OCI-LY7 (cell line): ENCODE measurements around the gene STAT6. TPM values are rescaled to one million over a fixed set of nuclear protein-coding genes. Genes with fewer than 3 reads are reported as not detected.
A peak's percentile ranks its signal among the peaks of the same experiment; 100 is the strongest.

Experiments used
- BruUV-seq: library from RNA; stranded (reverse); fragments of 400-500 nt; replicated peaks from 2 replicates; lab custom pipeline; 2021; lab: Mats Ljungman, UMichigan
- CTCF ChIA-PET: fragments of 300-600 bp; sonication (Branson Sonifier 250); formaldehyde crosslinking; loops from one replicate; lab custom pipeline; 2022; ENCODE audit warnings: antibody characterized with exemption; ENCODE audit not compliant: unreplicated experiment; lab: Charles Lee
- POLR2A ChIA-PET: fragments of 300-600 bp; sonication (Branson Sonifier 250); formaldehyde crosslinking; loops from one replicate; lab custom pipeline; 2022; ENCODE audit warnings: antibody characterized with exemption; lab: Charles Lee
- DNase-seq: peaks from one replicate; pipeline ENCODE4 v3.0.0-alpha.2; 2015; ENCODE audit warnings: low spot score
- H2AFZ ChIP-seq: fragments of 200-600 bp; sonication (generic), shearing (Covaris generic); 2 replicates; pipeline ENCODE4 v1.6.1; 2014; ENCODE audit warnings: mild to moderate bottlenecking, antibody characterized with exemption, low read length, moderate library complexity
- H3K27ac ChIP-seq: fragments of 200-600 bp; sonication (generic); 2 replicates; pipeline ENCODE4 v1.5.1; 2014; ENCODE audit warnings: mixed run types, low read depth, mild to moderate bottlenecking, moderate library complexity, low read length, inconsistent platforms; ENCODE audit not compliant: poor library complexity, severe bottlenecking
- H3K36me3 ChIP-seq: fragments of 200-600 bp; sonication (generic); 2 replicates; pipeline ENCODE4 v1.6.1; 2014; ENCODE audit warnings: mild to moderate bottlenecking, antibody characterized with exemption, low read length, moderate library complexity, mixed read lengths; ENCODE audit not compliant: insufficient read depth
- H3K4me1 ChIP-seq: fragments of 200-600 bp; sonication (generic); 2 replicates; pipeline ENCODE4 v1.5.1; 2014; ENCODE audit warnings: mild to moderate bottlenecking, low read length; ENCODE audit not compliant: insufficient read depth, poor library complexity, severe bottlenecking
- H3K4me2 ChIP-seq: fragments of 200-600 bp; sonication (generic); 2 replicates; pipeline ENCODE4 v1.6.1; 2014; ENCODE audit warnings: mild to moderate bottlenecking, low read length
- H3K4me3 ChIP-seq: fragments of 200-600 bp; sonication (generic); 2 replicates; pipeline ENCODE4 v1.5.1; 2014; ENCODE audit warnings: mild to moderate bottlenecking, low read depth, low read length; ENCODE audit not compliant: poor library complexity, severe bottlenecking
- H3K79me2 ChIP-seq: fragments of 200-600 bp; sonication (generic); 2 replicates; pipeline ENCODE4 v1.6.1; 2016; ENCODE audit warnings: low read depth, mild to moderate bottlenecking, low read length, moderate library complexity, mixed read lengths; ENCODE audit not compliant: insufficient read depth
- H3K9me2 ChIP-seq: fragments of 200-600 bp; sonication (generic); 2 replicates; pipeline ENCODE4 v1.6.1; 2016; ENCODE audit warnings: mild to moderate bottlenecking, low read length, mixed read lengths; ENCODE audit not compliant: insufficient read depth
- H3K9me3 ChIP-seq: fragments of 200-600 bp; sonication (generic); 2 replicates; pipeline ENCODE4 v1.6.1; 2014; ENCODE audit warnings: mild to moderate bottlenecking, mixed run types, low read length, mixed read lengths
- H4K20me1 ChIP-seq: fragments of 200-600 bp; sonication (generic); 2 replicates; pipeline ENCODE4 v1.6.1; 2014; ENCODE audit warnings: mild to moderate bottlenecking, antibody characterized with exemption, low read length, moderate library complexity, mixed read lengths; ENCODE audit not compliant: insufficient read depth
- EZH2phosphoT487 ChIP-seq: fragments of 200-600 bp; sonication (generic); IDR thresholded peaks from 2 replicates; pipeline ENCODE4 v1.6.1; 2018; ENCODE audit warnings: low read depth, borderline replicate concordance, mild to moderate bottlenecking, mixed run types, antibody characterized with exemption, low read length, moderate library complexity, mixed read lengths
- intact Hi-C: fragments of 100-400 bp; cut with micrococcal nuclease; formaldehyde crosslinking; loops from one replicate; pipeline ENCODE4 v1.10.0; 2022; ENCODE audit not compliant: unreplicated experiment
- total RNA-seq, 2 experiments: library from RNA; depleted of rRNA in 1 of 2; stranded (reverse); fragments of >200 nt in 1 of 2; shearing (Covaris generic) in 1 of 2; gene quantifications; 2 replicates each; pipeline ENCODE4 v1.2.3, GENCODE V29; 2014 to 2022
- TF ChIP-seq, protein P1 (sequence below): fragments of 200-600 bp; sonication (generic); conservative IDR thresholded peaks from 2 replicates; pipeline ENCODE4 v1.5.1; 2014; ENCODE audit warnings: mild to moderate bottlenecking, antibody characterized with exemption, low read length, moderate library complexity, mixed read lengths

The STAT6 gene
- total RNA-seq, 2 experiments from 2014 or later, result 73.6 to 128 TPM

GRCh38 chr12:57086493-57087009, 24.6 kb downstream of the STAT6 start:
- H3K4me3 ChIP-seq, result peak overlapping the region; percentile 79
- peak overlapping the region; percentile 96 for H2AFZ ChIP-seq
- H3K79me2 ChIP-seq, result no peaks in the 10 kb centered on the region
- intact Hi-C loops, result loop anchor here (1.0 to 5.0 kb wide), 4 partner anchors 154 to 709 kb away; partner anchors contain the start of gene PTGES3
- peak; percentile 72 for DNase-seq
- no TSS peak for BruUV-seq
- H4K20me1 ChIP-seq, result no peaks in the 10 kb centered on the region
- H3K4me1 ChIP-seq, result peaks cover 35% of the 10 kb centered on the region
- ChIA-PET CTCF (interaction anchor here (0.5 kb wide), 1 partner anchor 25 kb away, joined by 4 read pairs; no protein-coding TSS in a partner anchor), POLR2A (interaction anchor here (0.7 to 2.3 kb wide), 2 partner anchors 18 to 25 kb away, joined by 7 to 9 read pairs; partner anchors contain the start of gene STAT6)
- no peaks in the 10 kb centered on the region for H3K9me3 ChIP-seq
- no peak for TF ChIP-seq EZH2phosphoT487
- TF ChIP-seq, protein P1, sequence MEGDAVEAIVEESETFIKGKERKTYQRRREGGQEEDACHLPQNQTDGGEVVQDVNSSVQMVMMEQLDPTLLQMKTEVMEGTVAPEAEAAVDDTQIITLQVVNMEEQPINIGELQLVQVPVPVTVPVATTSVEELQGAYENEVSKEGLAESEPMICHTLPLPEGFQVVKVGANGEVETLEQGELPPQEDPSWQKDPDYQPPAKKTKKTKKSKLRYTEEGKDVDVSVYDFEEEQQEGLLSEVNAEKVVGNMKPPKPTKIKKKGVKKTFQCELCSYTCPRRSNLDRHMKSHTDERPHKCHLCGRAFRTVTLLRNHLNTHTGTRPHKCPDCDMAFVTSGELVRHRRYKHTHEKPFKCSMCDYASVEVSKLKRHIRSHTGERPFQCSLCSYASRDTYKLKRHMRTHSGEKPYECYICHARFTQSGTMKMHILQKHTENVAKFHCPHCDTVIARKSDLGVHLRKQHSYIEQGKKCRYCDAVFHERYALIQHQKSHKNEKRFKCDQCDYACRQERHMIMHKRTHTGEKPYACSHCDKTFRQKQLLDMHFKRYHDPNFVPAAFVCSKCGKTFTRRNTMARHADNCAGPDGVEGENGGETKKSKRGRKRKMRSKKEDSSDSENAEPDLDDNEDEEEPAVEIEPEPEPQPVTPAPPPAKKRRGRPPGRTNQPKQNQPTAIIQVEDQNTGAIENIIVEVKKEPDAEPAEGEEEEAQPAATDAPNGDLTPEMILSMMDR, result peak; percentile 88
- H3K27ac ChIP-seq, result peak overlapping the region; percentile 88
- H3K9me2 ChIP-seq, result no peaks in the 10 kb centered on the region
- peak overlapping the region; percentile 96 for H3K4me2 ChIP-seq
- H3K36me3 ChIP-seq, result no peaks in the 10 kb centered on the region

GRCh38 chr12:57085999-57086492, 25.1 kb downstream of the STAT6 start:
- BruUV-seq, result TSS peak; percentile 56

More at GRCh38 chr12:57085999-57086492, 25.1 kb downstream of the STAT6 start:
- TF ChIP-seq EZH2phosphoT487, result no peak
- TF ChIP-seq, protein P1, result no peak
- H3K4me2 ChIP-seq, result peak overlapping the region; percentile 96
- H3K4me1 ChIP-seq, result peaks cover 35% of the 10 kb centered on the region
- ChIA-PET POLR2A (interaction anchor here (1.0 to 2.3 kb wide), 2 partner anchors 13 to 26 kb away, joined by 3 to 9 read pairs; partner anchors contain the start of gene STAT6), CTCF (no interaction called here)
- no peaks in the 10 kb centered on the region for H3K79me2 ChIP-seq
- no peaks in the 10 kb centered on the region for H4K20me1 ChIP-seq
- DNase-seq, result peak; percentile 55
- peak overlapping the region; percentile 88 for H3K27ac ChIP-seq
- intact Hi-C loops, result loop anchor here (2.0 to 5.0 kb wide), 3 partner anchors 155 to 709 kb away; partner anchors contain the start of gene PTGES3
- H3K9me3 ChIP-seq, result no peaks in the 10 kb centered on the region
- peak overlapping the region; percentile 96 for H2AFZ ChIP-seq
- H3K36me3 ChIP-seq, result no peaks in the 10 kb centered on the region
- H3K9me2 ChIP-seq, result no peaks in the 10 kb centered on the region
- peak overlapping the region; percentile 79 for H3K4me3 ChIP-seq
